Fibroblast of villous mesenchyme (primary cell): Measurements from ENCODE around the gene HNF1B. TPM values are rescaled to one million over a fixed set of nuclear protein-coding genes. Genes with fewer than 3 reads are reported as not detected.

Experiments
- DNase-seq: peaks from one replicate; pipeline ENCODE4 v3.0.0-alpha.2; 2010; ENCODE audit warnings: low read depth
- H3K4me3 ChIP-seq: 2 replicates; pipeline ENCODE4 v1.5.1; 2011; ENCODE audit warnings: low read depth, mild to moderate bottlenecking, low read length
- total RNA-seq: library from RNA; depleted of rRNA; stranded (reverse); fragments of >200 nt; gene quantifications from 2 replicates; pipeline ENCODE4 v1.2.3, GENCODE V29; 2012
- TF ChIP-seq, protein P1 (sequence below): IDR thresholded peaks from 2 replicates; pipeline ENCODE4 v1.5.1; 2012; ENCODE audit warnings: low read depth, mild to moderate bottlenecking, low read length; ENCODE audit not compliant: insufficient read depth

HNF1B gene
- total RNA-seq, 1 donor: not detected

- TF ChIP-seq, protein P1, sequence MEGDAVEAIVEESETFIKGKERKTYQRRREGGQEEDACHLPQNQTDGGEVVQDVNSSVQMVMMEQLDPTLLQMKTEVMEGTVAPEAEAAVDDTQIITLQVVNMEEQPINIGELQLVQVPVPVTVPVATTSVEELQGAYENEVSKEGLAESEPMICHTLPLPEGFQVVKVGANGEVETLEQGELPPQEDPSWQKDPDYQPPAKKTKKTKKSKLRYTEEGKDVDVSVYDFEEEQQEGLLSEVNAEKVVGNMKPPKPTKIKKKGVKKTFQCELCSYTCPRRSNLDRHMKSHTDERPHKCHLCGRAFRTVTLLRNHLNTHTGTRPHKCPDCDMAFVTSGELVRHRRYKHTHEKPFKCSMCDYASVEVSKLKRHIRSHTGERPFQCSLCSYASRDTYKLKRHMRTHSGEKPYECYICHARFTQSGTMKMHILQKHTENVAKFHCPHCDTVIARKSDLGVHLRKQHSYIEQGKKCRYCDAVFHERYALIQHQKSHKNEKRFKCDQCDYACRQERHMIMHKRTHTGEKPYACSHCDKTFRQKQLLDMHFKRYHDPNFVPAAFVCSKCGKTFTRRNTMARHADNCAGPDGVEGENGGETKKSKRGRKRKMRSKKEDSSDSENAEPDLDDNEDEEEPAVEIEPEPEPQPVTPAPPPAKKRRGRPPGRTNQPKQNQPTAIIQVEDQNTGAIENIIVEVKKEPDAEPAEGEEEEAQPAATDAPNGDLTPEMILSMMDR: no peak
- DNase-seq: no peak
- no peak overlapping the region for H3K4me3 ChIP-seq
Observed at GRCh38 chr17:37752482-37752881, 7.6 kb upstream of the HNF1B start.

- H3K4me3 ChIP-seq: no peak overlapping the region
- no peak for DNase-seq
- TF ChIP-seq, protein P1: no peak
Observed at GRCh38 chr17:37750768-37751475, 6.1 kb upstream of the HNF1B start.

DNA sequence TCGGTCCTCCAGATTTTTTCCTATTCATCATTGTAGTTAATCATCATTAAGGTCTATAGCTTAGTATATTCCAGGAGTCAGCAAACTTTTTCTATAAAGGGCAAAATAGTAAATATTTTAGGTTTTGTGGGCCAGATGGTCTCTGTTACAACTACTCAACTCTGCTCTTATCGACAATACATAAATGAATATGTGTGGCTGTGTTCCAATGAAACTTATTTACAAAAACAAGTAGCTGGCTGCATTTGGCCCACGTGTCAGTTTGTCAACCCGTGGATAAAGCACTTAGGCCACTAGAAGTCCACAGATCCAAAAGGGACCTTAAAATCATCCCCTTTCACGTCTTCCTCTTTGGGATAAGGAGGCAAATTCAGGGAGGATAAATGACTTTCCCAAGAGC, 5.4 kb upstream of the HNF1B start:
- TF ChIP-seq, protein P1: no peak
- no peak overlapping the region for H3K4me3 ChIP-seq
- no peak for DNase-seq

DNA sequence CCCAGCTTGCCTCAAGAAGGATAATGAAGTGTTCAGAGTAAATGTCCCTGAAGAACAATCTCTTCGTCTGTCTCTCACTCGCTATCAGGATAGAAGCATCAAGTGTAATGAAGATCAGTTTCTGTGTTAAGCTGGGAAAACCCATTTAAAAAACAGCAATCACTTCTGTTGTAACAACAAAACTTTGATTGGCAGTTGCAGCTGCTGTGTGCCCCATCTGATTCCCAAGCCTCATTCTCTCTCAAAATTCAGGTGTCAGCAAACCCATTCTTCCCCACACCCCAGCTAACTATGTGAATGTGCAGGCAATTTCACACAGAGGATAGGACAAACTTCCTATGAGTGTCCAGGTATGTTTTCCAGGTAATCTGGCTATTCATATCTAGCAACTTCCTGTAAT, 2.4 kb upstream of the HNF1B start:
- H3K4me3 ChIP-seq: no peak overlapping the region
- TF ChIP-seq, protein P1: no peak
- DNase-seq: no peak

GRCh38 chr17:37746617-37747016, 1.8 kb upstream of the HNF1B start:
- H3K4me3 ChIP-seq: no peak overlapping the region
- DNase-seq: no peak
- TF ChIP-seq, protein P1: no peak

GRCh38 chr17:37745801-37746426, 1.1 kb upstream of the HNF1B start:
- DNase-seq: no peak
- no peak overlapping the region for H3K4me3 ChIP-seq
- TF ChIP-seq, protein P1: no peak

- DNase-seq: no peak
- TF ChIP-seq, protein P1: no peak
- no peak overlapping the region for H3K4me3 ChIP-seq
Observed at GRCh38 chr17:37744633-37744927, 279 bp downstream of the HNF1B start.
